ENCODE results near the gene UBA52. TPM values are rescaled to one million over a fixed set of nuclear protein-coding genes. Genes with fewer than 3 reads are reported as not detected.

The UBA52 gene
- total and polyA plus RNA-seq, 2 of the 13 experiments (the other 11 are each of a cell fraction or from before 2014, with no cell fraction given) = 959 to 1,782 TPM

DNA sequence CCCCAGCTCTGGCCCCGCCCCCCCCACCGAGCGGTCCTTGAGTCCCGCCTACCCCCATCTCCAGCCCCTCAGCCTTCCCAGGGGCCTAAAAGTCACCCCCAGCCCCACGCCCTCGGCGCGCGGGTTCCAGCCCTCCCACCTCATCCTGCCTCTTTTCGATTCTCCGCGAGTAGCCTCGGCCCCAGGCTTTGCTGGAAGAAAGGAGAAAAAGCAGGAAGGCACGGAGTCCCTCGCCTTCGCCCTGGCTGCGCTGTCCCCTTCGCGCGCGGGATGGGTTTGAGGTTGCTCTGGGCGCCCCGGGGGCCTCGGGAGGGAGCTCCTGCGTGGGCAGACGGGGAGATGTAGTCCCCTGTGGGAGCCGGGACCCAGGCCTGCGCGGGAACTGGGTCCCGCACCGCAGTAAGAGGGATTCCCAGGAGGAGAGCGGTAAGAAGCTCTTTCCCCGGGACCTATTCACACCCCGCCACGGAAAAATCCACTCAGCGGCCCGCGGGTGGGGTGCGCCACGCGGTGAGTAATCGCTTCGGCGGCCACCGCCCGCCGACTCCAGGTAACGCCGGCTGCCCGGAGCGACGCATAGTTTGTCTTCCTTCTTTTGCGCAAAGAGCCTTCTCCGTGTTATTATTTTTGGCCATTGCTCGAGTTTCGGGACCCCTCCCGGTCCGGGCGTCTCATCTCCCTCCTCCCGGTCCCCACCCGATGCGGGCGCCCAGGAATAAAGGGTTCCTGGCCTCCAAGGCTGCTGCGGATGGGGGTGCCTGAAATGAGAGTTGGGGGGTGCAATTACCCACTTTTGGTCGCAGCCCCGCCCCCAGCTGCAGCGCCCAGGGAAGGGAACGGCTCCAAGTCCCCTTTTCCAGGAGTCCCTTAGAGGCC is 35.8 kb downstream of the UBA52 start (continued):
- TF ChIP-seq, protein P1, sequence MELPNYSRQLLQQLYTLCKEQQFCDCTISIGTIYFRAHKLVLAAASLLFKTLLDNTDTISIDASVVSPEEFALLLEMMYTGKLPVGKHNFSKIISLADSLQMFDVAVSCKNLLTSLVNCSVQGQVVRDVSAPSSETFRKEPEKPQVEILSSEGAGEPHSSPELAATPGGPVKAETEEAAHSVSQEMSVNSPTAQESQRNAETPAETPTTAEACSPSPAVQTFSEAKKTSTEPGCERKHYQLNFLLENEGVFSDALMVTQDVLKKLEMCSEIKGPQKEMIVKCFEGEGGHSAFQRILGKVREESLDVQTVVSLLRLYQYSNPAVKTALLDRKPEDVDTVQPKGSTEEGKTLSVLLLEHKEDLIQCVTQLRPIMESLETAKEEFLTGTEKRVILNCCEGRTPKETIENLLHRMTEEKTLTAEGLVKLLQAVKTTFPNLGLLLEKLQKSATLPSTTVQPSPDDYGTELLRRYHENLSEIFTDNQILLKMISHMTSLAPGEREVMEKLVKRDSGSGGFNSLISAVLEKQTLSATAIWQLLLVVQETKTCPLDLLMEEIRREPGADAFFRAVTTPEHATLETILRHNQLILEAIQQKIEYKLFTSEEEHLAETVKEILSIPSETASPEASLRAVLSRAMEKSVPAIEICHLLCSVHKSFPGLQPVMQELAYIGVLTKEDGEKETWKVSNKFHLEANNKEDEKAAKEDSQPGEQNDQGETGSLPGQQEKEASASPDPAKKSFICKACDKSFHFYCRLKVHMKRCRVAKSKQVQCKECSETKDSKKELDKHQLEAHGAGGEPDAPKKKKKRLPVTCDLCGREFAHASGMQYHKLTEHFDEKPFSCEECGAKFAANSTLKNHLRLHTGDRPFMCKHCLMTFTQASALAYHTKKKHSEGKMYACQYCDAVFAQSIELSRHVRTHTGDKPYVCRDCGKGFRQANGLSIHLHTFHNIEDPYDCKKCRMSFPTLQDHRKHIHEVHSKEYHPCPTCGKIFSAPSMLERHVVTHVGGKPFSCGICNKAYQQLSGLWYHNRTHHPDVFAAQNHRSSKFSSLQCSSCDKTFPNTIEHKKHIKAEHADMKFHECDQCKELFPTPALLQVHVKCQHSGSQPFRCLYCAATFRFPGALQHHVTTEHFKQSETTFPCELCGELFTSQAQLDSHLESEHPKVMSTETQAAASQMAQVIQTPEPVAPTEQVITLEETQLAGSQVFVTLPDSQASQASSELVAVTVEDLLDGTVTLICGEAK (IDR thresholded peaks at IDR 0.05) = no peak
- TF ChIP-seq, protein P1 (CRISPR knock-in tag; IDR thresholded peaks at IDR 0.05) = no peak
- TF ChIP-seq, protein P2, sequence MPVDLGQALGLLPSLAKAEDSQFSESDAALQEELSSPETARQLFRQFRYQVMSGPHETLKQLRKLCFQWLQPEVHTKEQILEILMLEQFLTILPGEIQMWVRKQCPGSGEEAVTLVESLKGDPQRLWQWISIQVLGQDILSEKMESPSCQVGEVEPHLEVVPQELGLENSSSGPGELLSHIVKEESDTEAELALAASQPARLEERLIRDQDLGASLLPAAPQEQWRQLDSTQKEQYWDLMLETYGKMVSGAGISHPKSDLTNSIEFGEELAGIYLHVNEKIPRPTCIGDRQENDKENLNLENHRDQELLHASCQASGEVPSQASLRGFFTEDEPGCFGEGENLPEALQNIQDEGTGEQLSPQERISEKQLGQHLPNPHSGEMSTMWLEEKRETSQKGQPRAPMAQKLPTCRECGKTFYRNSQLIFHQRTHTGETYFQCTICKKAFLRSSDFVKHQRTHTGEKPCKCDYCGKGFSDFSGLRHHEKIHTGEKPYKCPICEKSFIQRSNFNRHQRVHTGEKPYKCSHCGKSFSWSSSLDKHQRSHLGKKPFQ (CRISPR knock-in tag; IDR thresholded peaks at IDR 0.05; ENCODE audit: insufficient replicate concordance) = no peak
- no peak for TF ChIP-seq TBX3 (IDR thresholded peaks at IDR 0.05; ENCODE audit: borderline replicate concordance)
- TF ChIP-seq KLF11 (CRISPR knock-in tag; IDR thresholded peaks at IDR 0.05) = no peak
- TF ChIP-seq ZBTB33 (CRISPR knock-in tag; IDR thresholded peaks at IDR 0.05) = no peak
- no peak for TF ChIP-seq KMT2A (CRISPR knock-in tag; IDR thresholded peaks at IDR 0.05)
- TF ChIP-seq, protein P3, sequence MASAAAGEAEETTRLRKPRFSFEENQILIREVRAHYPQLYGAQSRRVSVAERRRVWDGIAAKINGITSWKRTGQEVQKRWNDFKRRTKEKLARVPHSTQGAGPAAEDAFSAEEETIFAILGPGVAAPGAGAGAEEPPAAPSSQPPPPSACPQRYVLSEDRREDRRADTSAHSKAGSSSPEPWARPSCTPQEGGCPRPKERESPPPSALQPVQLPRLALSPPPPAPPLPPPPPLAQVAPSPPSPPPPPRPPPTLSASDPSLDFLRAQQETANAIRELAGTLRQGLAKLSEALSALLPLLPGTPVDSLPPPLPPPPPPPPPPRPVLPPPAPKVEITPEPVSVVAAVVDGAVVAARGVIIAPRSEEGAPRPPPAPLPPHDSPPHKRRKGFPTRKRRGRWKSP (CRISPR knock-in tag; IDR thresholded peaks at IDR 0.05) = peak; percentile 36; the same call in 1 of the 2 replicates
- no peak for TF ChIP-seq KAT8 (CRISPR knock-in tag; IDR thresholded peaks at IDR 0.05)
- no peak for TF ChIP-seq CBFB (CRISPR knock-in tag; IDR thresholded peaks at IDR 0.05)
- TF ChIP-seq HNRNPL (IDR thresholded peaks at IDR 0.05; ENCODE audit: low read depth, low read length) = no peak
- TF ChIP-seq ISL2 (CRISPR knock-in tag; IDR thresholded peaks at IDR 0.05) = no peak
- no peak for TF ChIP-seq ZNF558 (CRISPR knock-in tag; IDR thresholded peaks at IDR 0.05; ENCODE audit: borderline replicate concordance)
- no peak for TF ChIP-seq ONECUT2 (CRISPR knock-in tag; IDR thresholded peaks at IDR 0.05)
